ENCODE results near the gene SRRM2.

SRRM2 gene

DNA sequence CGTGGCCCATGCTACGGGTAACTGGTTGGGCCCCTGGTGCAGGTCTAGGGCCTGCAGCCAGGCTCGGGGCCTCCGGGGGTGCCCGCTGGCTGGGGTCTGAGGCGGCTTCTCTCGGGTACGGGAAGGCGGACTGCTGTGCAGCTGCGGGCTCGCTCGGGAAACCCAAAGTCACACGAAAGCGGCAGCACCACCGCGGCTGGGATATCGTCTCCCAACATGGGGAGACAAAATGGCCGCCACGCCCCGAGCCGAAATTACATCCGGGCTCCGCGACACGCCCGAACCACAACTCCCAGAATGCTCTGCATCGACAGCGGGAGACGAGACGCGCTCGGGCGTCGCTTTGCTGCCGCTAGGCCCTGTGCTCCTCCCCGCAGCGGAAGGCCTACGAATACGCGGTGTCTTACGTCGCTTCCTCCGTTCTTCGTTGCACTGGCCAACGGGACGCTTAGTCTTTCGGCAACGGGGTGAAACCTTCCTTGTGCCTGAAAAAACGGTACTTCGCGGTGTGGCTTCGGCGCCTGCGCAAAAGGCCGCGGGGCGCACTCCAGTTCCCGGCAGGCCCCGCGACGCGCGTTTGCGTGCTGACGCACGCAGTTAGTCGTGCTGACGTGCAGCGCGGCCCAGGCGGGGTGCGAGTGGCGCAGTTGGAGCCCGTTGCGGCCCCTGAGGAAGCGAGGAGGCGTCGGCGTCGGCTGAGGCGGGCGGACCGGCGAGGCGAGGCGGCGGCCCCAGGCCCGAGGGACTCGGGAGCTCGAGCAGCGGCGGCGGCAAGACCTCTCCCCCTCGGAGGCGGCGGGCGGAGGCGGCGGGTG is at the start of gene SRRM2:
Gene SRRM2 (plus strand): TSS at position 604 of the 815 bp plus-strand sequence. CDS start 3,727 bp downstream, outside the sequence.
- peak; percentile 86 to 89 for DNase-seq

DNA sequence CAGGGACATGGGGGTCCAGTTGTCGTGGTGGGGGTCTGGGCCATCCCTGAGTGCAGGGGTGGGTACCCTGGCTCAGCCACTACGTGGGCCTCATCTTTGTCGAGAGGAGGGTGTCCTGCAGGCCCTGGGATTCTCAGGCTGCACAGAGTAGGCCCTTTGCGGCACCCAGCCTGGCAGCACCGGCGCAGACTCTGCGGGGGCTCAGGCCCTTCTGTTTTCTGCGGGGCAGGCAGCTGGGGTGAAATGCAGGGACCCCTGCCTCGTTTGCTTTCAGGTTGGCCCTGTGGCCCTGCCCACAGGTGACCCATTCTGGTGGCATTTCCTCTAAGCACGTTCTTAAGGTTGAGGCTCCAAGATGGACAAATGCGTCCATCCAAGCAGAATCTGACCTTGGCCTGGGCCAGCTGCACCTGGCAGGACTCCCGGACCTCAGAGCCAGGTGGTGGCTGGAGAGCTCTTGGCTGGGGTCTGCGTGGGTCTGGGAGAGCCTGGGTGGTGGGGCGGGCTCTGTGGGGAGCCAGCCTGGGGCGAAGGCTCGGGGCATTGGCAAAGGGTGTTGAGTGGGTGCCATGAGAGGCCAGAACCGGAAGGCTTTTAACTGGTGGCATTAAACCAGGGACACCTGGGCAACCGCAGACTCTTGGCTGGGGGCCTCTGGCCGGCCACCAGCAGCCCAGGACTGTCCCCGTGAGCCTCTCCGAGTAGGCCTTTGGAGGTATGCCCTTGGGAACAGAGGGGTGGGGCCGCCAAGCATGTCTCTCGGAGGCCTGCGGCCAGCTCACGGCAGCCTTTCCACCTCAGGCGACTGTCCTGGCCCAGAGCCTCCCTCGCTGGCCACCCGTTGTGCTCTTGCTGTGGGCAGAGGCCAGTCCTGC is 49.3 kb upstream of the SRRM2 start:
- DNase-seq: no peak

DNA sequence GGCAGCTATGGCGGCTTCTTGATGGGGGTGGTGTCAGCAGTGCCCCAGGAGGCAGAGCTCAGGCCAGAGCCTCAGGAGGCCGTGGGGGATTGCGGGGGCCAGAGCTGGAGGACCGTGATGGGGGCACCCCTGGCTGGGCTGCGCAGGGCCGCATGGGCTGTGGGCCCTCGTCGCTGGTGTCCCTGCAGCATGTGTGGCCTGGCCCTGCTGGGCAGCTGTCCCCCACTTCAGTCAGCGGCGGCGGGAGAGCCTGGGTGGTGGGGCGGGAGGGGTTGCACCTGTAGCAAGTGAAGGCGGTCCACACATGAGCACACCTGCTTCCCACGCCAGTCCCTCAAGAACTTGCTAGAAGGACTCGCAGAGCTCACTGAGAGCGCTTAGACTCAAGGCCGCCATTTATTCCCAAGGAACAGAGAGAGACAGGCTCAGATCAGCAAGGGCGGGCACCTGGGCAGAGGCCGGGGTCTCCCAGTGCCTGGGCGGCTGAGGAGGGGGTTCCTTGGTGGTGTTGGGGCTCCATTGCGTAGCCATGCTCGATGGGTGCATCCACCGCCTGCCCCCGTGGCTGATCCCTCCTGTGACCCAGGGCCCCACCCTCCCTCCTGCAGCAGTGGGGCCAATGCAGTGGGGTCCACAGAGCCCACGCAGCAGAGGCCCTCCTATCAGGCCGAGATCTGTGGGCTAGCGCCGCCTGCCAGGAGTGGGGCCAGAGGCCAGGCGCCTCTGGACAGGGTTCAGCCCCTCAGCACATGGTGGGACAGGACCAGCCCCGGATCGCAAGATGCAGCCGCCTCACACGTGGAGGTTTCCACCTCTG is 48.1 kb upstream of the SRRM2 start:
- no peak for DNase-seq

- no peak for DNase-seq
These were observed 47.5 kb upstream of the SRRM2 start for GRCh38 chr16:2704983-2705275.

DNA sequence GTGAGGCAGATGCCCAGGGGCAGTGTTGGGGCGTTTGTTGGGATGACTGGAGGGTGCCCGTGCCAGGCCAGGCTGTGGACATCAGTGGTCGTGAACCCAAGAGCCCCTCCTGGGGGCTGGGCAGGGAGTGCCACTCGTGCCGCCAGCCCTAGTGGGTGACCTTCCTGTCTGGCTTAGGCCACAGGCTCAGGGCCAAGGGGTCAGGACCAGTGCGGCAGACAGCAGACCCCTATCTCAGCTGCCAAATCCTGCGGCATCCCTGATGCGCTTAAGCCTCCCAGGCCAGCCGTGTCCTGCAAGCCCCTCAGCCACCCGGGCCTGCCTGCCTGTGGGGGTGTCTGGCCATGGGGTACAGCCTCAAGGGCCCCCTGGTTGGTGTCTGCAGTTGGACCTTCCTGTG is 47.1 kb upstream of the SRRM2 start:
- DNase-seq: no peak

DNA sequence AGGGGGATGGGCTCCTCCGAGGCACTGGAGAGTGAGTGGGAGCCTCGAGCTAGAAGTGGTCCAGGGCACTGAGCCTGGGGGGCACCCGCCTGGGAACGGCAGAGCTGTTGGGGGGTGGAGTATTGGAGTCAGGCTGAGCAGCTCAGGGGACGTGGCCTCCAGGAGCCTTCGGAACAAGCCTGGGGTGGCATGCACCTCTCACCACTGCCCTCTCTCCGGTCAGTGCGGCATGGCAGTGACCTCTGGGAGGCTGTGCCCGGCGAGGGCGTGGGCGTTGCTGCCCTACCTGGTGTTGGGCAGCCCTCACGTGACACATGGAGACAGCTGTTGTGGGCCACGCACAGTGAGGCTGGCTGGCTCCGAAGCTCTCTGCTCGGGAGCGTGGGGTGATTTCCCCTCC is 46.4 kb upstream of the SRRM2 start:
- DNase-seq: no peak

DNA sequence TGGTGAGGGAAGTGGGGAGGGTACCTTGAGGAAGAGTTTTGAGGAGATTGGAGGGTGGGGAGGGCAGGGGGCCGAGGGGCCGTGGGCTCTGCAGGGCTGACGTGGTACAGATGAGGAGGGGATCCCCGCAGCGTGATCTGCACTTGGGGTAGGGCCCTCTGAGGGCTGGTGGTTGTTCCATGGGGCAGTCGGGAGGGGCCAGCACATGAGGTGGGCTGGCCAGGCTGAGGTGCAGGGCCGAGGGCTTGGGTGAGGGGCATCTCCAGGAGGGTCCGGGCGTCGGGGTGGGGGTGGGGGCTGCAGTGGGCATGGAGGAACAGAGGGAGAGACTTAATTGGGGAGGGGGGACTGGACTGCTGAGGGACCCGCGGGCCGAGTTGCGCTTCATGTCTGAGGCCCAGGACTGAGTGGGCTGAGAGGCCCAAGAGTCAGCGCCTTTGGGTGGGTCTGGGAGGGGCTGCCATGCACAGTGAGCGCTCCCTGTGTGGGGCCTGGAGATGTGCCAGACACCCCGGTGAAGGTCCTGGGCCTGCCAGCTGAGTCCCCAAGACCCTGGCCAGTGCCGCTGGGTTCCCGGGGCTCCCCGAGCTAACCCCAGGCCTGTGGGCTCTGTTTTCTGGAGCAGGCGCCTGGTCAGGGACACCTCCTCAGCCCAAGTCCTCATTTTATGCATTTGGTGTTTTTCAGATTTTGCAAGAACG is 45.7 kb upstream of the SRRM2 start:
- DNase-seq: no peak

DNA sequence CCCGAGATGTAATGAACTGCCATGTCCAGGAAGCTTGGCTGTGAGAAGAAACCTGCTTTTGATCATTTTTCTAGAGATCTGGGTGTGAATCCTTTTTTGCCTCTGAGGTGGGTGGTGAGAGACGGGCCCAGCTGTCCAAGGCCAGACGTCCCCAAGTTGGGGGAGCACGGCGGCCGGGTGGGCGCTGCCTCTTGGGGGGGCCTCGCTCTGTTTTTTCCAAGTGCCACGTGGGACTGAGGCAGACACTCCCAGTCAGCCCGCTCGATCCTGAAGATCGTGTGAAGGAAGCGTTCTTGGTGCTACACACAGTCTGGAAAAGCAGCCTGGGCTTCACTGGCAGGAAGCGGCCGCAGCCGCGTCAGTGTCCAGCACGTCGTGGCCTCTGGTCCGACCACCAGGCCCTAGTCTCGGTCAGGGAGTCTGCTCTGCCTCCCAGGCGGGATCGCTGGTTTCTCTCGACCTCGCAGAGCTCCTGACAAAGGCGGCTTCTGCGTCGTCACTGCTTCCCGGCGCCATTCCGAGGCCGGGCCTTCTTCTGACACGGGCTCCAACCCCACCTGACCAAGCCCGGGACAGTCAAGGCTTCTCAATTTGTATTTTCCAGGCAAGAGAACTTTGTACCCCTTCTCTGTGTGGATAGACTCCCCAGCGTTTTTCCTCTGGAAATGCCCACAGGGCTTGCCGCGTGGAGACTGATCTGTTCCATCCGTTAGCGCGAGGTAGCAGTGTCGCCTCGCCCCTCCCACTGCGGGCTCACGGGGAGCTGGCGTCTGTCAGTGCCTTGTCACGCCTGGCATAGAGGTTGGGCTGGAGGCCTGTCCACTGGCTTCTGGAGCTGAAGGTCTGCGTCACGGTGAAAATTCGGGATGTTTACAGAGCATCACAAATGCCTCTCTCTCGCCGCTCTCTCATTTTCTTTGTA is 44.8 kb upstream of the SRRM2 start:
- DNase-seq: no peak

GRCh38 chr16:2708290-2708639 is 44.2 kb upstream of the SRRM2 start:
- no peak for DNase-seq

- no peak for DNase-seq
These were observed 43.4 kb upstream of the SRRM2 start for GRCh38 chr16:2708955-2709587.

- no peak for DNase-seq
These were observed 42.9 kb upstream of the SRRM2 start for GRCh38 chr16:2709588-2709984.

DNA sequence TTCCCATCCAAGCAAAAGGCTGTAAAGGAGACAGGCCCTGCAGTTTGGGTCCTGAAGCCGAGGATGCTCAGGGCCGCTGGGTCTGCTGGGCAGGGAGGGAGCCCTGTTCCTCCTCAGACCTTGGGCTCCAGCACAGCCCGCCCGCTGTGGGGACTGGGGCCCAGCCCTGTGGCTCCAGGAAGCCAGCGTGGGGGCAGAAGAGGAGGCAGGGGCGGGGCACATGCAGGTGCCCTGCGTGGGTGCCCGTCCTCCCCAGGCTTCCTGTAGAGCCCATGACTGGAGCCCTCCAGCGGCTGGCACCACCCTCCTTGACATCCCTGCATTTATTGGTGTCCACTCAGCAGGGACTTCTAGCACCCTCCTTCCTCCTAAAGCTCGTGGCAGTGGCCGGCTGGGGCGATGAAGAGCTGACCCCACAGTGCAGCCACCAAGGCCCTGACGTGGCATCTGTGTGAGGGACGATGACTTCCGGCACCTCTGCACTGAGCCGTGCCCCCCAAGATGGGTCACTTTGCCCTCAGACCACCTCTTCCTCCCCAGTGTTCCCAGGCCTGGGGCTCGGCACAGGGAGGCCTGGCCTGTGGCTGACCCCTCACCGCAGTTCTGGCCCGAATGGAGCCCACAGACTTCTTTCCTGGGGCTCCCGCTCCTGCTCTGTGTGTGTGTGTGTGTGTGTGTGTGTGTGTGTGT is 42.3 kb upstream of the SRRM2 start:
- no peak for DNase-seq

- no peak for DNase-seq
These were observed 41.7 kb upstream of the SRRM2 start for GRCh38 chr16:2710711-2711231.

- DNase-seq: no peak
These were observed 40.9 kb upstream of the SRRM2 start for GRCh38 chr16:2711370-2712062.

GRCh38 chr16:2712063-2712441 is 40.4 kb upstream of the SRRM2 start:
- no peak for DNase-seq

DNA sequence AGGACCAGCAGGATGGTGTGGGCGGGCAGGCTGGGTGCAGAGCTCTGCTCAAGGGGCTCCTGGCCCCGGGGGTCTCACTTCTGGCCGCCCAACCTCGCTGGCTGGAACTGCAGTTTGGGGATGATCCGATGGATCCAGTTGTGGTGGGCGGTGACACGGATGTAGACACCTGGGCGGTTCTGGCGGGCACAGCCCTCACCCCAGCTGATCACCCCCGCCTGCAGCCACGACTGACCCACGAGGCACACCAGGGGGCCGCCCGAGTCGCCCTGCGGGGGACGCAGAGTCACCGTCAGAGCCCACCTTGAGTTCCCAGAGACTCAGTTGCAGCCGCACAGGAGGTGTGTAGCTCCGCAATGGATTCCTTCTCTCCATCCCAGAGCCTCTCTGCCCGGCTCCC is 39.9 kb upstream of the SRRM2 start:
- DNase-seq: no peak

DNA sequence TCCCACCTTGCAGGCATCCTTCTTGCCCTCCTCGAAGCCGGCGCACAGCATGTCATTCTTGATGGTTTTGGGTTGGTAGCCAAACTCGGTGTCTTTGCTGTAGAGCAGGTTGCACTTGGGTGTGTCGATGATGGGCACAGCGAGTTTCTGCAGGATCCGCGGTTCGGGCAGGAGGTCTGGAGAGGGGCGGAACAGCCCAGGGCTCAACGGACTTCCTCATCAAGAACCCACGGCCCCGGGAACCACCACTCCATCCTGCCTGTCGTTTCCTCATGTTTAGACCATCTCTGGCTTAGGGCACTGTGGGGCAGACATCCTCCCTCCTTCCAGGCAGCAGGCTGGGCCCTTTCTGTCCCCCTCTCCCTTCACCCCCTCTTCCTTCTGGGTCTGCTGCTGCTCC is 38.9 kb upstream of the SRRM2 start:
- no peak for DNase-seq

DNA sequence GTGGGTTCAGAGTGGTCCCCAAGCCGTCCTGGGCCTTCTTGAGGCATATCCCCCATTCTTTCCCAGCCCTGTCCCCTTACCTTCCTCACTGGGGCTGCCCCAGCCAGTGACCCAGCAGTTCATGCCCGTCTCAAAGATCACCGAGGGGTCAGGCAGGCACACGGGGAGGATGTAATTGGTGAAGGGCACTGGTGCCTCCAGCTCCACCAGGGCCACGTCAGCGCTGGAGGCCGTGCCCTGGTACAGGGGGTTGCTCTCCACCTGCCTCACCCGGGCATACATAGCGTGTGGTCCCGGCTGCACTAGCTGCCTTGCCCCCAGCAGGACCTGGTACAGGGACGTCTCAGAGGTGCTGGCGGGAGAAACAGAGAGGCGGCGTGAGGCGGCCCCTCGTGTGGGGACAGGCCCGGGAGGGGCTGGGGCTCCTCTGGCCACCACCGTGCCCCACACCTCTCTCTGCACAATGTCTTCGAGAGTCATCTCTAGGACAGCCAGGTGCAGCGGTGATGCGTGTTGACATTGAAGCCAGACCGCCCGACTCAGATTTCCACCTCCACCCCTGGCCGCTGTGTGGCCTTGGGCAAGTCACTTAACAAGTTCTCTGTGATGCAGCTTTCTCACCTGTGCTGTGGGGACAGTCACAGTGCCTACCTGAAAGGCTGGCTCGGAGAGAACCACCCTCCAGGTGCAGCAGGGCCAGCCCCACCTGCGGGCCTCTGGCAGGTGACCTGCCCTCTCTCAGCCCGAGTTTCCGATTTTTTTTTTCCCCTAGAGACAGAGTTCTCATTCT is 38.3 kb upstream of the SRRM2 start:
- DNase-seq: no peak

- no peak for DNase-seq
These were observed 37.4 kb upstream of the SRRM2 start for GRCh38 chr16:2715064-2715463.
